HG03460 (cell line): ENCODE results near the gene RHOA.

Experiments used
- ATAC-seq: cut with Tn5 transposase; IDR thresholded peaks from one replicate; pipeline ENCODE4 v1.9.1; 2021; ENCODE audit not compliant: unreplicated experiment

The RHOA gene

DNA sequence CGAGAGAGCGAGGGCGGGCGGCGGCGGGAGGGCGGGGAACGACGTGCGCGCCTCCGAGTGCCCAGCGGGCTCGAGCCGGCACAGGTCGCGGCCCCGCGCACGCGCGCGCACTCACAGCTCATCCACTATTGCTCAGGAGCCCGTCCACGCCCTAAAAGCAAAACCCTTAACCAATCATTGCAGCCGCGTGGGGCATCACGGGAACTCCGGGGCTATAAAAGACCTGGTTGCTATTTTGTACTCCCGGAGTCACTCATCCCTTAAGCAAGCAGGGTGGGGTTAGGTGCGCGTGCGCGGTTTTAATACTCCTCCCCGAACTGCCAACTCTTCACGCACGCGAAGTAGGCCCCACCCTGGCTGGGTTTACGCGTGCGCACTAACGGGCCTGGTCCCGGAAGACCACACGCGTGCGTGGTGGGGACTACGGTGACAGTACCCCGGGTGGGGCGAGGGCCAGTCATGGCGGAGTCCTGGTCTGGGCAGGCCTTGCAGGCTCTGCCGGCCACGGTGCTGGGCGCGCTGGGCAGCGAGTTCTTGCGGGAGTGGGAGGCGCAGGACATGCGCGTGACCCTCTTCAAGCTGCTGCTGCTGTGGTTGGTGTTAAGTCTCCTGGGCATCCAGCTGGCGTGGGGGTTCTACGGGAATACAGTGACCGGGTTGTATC is at the start of gene RHOA, which contains the start of gene TCTA:
Gene RHOA (minus strand): TSS at position 9 of the 664 bp plus-strand sequence. CDS start 36,387 bp downstream, outside the sequence.
Gene TCTA (plus strand): TSS at position 456 of the 664 bp plus-strand sequence. CDS start 4 bp downstream, at position 460.
- ATAC-seq: peak; percentile 69

DNA sequence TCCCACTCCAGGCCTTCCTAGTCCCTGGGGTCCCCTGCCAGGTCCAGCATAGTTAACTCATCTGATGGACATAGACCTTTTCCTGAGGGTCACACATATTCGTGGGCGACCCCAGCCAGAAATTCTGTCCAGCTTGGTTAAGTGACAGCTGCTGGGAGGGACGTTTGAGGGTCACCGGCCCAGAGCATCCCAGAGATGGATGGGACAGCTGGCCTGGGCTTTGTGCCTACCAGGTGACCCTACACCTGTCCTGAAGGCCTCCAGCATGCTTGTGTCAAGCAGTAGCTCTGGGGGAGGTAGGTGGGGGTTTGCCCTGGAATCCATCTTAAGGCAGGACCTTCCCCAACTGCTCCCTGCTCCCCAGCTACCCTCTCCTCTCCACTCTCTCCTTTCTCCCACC is 49.2 kb upstream of the RHOA start:
- no peak for ATAC-seq

- no peak for ATAC-seq
Measured at GRCh38 chr3:49460188-49460890, 48.6 kb upstream of the RHOA start.

DNA sequence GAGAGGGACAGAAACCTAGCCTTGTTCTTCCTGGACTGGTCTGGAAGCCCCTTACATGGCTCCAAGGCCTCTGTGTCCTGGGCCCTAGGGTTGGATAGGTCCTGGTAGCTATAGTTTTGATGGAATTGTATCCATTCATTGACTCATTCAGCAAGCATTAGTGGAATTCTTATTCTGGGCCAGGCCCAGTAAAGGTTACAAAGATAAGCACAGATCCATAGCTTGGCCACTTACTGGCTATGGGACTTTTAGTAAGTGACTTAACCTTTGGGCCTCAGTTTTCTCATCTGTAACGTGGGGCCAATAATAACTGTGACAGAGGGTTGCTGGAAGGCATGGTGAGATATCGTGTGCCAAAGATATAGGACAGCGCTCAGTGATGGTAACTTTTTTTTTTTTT is 44.7 kb upstream of the RHOA start:
- ATAC-seq: no peak

DNA sequence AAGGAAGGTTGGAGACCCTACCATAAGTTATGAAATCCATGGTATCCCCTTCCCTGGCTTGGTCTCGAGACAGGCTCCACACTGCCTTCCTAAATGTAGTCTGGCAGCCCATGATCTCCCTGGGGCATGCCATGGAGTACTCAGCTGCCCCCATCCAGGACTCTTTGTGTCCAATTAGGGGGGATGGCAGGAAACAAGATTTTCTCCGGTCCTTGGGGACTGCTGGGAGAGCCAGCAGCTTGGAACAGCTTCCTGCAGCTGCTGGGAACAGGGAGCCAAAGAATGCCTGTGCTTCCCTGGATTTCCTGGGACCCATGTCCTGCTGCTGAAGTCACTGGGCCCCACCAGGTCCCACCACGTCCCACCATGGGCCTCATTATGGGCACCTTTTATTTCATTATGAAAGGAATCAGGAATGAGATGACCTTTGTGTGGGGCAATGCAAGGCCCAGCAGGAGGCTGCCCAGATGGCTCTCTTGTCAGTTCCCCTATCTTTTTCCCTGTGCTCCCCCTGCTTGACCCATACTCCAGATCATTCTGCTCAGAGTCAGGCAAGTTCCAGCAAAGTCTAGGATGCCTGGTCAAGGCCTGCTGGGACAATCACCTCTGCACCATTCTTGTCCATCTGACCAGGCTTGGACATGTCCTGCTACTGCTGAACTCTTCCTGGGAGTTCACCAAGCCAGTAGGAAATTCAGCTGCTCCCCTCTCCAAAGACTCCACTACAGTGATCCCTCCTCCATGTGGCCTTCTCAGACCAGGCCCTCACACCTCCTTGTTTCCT is 43.3 kb upstream of the RHOA start:
- no peak for ATAC-seq

DNA sequence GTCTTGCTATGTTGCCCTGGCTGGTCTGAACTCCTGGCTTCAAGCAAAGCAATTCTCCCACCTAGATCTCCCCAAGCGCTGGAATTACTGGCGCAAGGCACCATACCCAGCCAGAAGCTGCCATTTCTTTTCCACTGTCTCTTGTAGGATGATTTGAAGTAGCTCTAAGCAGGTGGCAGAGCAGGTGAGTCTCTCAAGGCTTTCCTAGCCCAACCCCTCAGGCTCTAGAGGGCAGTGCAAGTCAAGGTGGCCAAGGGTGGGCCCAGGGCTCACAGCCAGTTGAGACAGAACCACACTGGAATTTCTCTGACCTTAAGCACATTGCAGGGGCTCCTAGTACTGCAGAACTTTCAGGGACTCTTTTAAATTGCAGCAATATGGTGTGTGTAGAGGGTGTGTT is 42.7 kb upstream of the RHOA start:
- no peak for ATAC-seq

GRCh38 chr3:49453621-49454020 is 41.8 kb upstream of the RHOA start:
- ATAC-seq: no peak

- ATAC-seq: no peak
Measured at GRCh38 chr3:49445391-49445790, 33.6 kb upstream of the RHOA start.

DNA sequence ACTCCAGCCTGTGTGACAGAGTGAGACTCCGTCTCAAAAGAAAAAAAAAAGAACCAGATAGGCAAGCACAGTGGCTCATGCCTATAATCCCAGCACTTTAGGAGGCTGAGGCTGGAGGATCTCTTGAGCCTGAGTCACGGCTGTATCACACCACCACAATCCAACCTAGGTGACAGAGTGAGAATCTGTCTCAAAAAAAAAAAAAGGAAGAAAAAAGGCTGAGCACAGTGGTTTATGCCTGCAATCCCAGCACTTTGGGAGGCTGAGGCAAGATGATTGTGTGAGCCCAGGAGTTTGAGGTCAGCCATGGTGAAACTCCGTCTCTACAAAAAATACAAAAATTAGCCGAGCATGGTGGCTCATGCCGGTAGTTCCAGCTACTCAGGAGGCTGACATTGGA is 23.0 kb upstream of the RHOA start:
- no peak for ATAC-seq

DNA sequence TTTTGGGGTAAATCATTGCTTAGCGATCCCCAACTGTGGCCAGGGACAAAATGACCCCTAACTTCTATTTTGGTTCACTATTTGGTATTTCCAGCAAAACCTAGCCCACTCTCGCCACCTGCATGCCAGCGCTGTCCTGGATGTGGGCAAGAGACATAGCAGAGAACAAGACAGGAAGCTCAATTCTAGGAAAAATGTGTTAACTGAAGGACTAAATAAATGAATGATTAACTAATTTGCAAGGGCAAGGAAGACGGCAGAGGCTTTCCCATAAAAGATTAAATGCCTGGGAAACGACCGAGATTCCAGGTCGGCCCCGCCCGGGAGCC is 16.9 kb upstream of the RHOA start:
- ATAC-seq: no peak

GRCh38 chr3:49427586-49427985 is 15.8 kb upstream of the RHOA start:
- ATAC-seq: no peak

DNA sequence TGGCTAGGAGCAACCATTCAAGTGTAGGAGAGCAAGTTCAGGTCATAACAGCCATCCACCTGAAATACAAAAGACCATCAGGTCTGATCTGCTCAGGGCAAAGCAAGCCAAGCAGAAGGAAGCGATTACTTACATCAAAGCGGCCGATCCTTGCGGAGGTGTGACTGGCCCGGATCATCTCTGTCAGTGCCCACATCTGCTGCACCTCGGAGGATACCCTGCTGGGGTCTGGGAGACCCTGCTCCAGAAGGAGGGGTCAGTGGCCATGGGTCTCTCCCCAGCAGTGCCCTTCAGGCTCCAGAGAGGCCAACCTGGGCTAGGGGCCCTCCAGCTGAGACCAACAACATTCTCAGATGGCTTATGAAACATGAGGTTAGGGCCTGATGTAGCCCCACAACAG is 13.0 kb upstream of the RHOA start:
- no peak for ATAC-seq

GRCh38 chr3:49422379-49423248 is 10.8 kb upstream of the RHOA start, which contains the start of gene AMT:
Gene AMT (minus strand): TSS chr3:49422473. CDS start chr3:49422450, 23 bp downstream.
- no peak for ATAC-seq

DNA sequence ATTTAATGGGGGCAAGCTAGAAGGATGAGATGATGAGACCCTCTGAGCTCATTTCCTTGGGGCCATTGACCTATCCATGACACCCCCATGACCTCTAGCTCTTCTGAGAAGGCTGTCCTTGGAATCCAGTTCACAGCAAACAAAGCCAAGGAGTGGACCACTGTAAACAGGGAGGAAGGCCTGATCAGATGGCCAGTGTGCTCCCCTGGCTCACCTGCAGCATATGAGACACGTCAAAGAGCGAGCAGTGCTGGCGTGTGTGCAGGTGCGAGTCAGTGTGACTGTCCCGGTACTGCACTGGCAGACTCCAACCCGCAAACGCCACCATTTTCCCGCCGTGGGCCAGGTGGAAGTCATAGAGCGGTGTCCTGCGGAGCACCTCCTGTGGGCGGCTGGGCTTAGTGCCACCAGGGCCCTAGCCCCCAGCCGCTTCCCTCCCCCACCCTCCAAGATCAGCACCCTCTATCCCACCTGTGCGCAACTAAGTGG is 10.2 kb upstream of the RHOA start:
- no peak for ATAC-seq

DNA sequence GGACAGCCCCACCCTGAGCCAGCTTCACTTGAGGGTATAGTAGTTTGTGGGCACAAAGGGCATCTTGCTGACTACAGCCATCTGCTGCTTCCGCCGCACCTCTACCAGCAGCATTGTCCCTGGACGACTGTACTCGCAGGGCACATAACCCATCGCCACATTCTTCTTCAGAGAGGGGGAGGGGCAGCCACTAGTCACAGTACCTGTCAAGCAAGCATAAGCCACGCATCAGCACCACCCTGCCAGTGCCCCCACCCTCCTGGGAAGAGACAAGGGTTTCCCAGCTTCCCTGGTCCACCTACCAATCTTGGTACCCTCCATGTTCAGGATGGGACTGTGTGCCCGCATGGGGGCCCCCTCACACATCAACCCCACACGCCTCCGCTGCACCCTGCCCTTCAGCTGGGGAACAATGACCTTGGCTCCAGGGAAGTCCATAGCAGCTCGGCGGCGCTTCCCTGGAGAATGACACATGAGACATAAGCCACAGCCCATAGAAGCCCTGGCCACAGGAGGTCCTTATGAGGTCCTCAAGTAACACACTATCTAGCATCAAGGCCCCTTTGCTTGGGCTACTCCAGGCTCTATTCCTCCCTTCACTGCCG is 5.8 kb upstream of the RHOA start:
- no peak for ATAC-seq

GRCh38 chr3:49416867-49417266 is 5.1 kb upstream of the RHOA start:
- no peak for ATAC-seq

GRCh38 chr3:49415931-49416601 is 4.3 kb upstream of the RHOA start:
- ATAC-seq: no peak

- ATAC-seq: no peak
Measured at GRCh38 chr3:49414753-49415152, 3.0 kb upstream of the RHOA start.

- no peak for ATAC-seq
Measured at GRCh38 chr3:49413338-49413734, 1.6 kb upstream of the RHOA start.
